CD14-positive monocyte (primary cell): ENCODE measurements around the gene CMTR1. TPM values are rescaled to one million over a fixed set of nuclear protein-coding genes. Genes with fewer than 3 reads are reported as not detected.

Source experiments
- DNase-seq, 3 donors: peaks; one replicate each; pipeline ENCODE4 v3.0.0-alpha.2; 2011 to 2022
- H2AFZ ChIP-seq: 2 replicates; pipeline ENCODE4 v1.6.0; 2012; ENCODE audit warnings: mild to moderate bottlenecking, low read depth, low read length, inconsistent platforms; ENCODE audit not compliant: insufficient read depth, poor library complexity, severe bottlenecking
- H3K27ac ChIP-seq, 2 donors: 1 replicate in 1 of 2; 2 replicates in 1 of 2; pipeline ENCODE4 v1.5.1; 2012 to 2013; ENCODE audit warnings: low read length in 2 of 2, control low read depth in 1 of 2, inconsistent platforms in 1 of 2, low read depth in 1 of 2, mild to moderate bottlenecking in 1 of 2
- H3K27me3 ChIP-seq, 2 donors: one replicate each; pipeline versions ENCODE4 v1.6.0 to v1.6.1; 2011 to 2013; ENCODE audit warnings: low read length in 2 of 2; ENCODE audit not compliant: control insufficient read depth in 2 of 2, insufficient read depth in 2 of 2
- H3K36me3 ChIP-seq, 2 donors: replicated peaks in 1 of 2; 1 replicate in 1 of 2; 2 replicates in 1 of 2; pipeline versions ENCODE4 v1.5.1 to v1.6.1; 2012 to 2013; ENCODE audit warnings: low read length in 2 of 2, control low read depth in 1 of 2, inconsistent platforms in 1 of 2, mild to moderate bottlenecking in 1 of 2; ENCODE audit not compliant: insufficient read depth in 2 of 2, control insufficient read depth in 1 of 2
- H3K4me1 ChIP-seq, 2 donors: 1 replicate in 1 of 2; 2 replicates in 1 of 2; pipeline versions ENCODE4 v1.5.1 to v1.6.1; 2012 to 2013; ENCODE audit warnings: low read length in 2 of 2, control low read depth in 1 of 2, inconsistent platforms in 1 of 2, mild to moderate bottlenecking in 1 of 2, moderate library complexity in 1 of 2; ENCODE audit not compliant: insufficient read depth in 2 of 2, control insufficient read depth in 1 of 2
- H3K4me2 ChIP-seq: replicated peaks from 2 replicates; pipeline ENCODE3; 2012; ENCODE audit warnings: low read length, moderate library complexity, mild to moderate bottlenecking; ENCODE audit not compliant: poor library complexity, severe bottlenecking; ENCODE audit errors: extremely low read depth
- H3K4me3 ChIP-seq, 3 experiments: fragments of 200-600 bp in 1 of 3; sonication (generic) in 1 of 3; replicated peaks in 1 of 3; 1 replicate in 2 of 3; 2 replicates in 1 of 3; pipeline ENCODE4 v1.5.1; 2011 to 2013; ENCODE audit warnings: low read length in 3 of 3, mild to moderate bottlenecking in 3 of 3, control low read depth in 2 of 3, low read depth in 2 of 3, inconsistent platforms in 1 of 3, moderate library complexity in 1 of 3
- H3K79me2 ChIP-seq: 2 replicates; pipeline ENCODE4 v1.6.0; 2012; ENCODE audit warnings: mild to moderate bottlenecking, control low read depth, inconsistent platforms, low read length, moderate library complexity; ENCODE audit not compliant: insufficient read depth
- H3K9ac ChIP-seq: 2 replicates; pipeline ENCODE4 v1.6.0; 2017; ENCODE audit warnings: low read length, mild to moderate bottlenecking; ENCODE audit not compliant: insufficient read depth, poor library complexity, severe bottlenecking
- H3K9me3 ChIP-seq, 2 donors: replicated peaks in 1 of 2; 1 replicate in 1 of 2; 2 replicates in 1 of 2; pipeline versions ENCODE4 v1.5.1 to v1.6.1; 2012 to 2013; ENCODE audit warnings: low read length in 2 of 2, control low read depth in 1 of 2; ENCODE audit not compliant: control insufficient read depth in 1 of 2, insufficient read depth in 1 of 2
- H4K20me1 ChIP-seq: 2 replicates; pipeline ENCODE4 v1.6.0; 2012; ENCODE audit warnings: mild to moderate bottlenecking, low read length, control low read depth, moderate library complexity; ENCODE audit not compliant: insufficient read depth
- H3K27ac Mint-ChIP-seq, 7 donors: one replicate each; pipeline ENCODE4 v1.8.0; 2020; ENCODE audit warnings: mild to moderate bottlenecking in 7 of 7, mixed read lengths in 7 of 7, moderate library complexity in 6 of 7, inconsistent platforms in 2 of 7
- H3K27me3 Mint-ChIP-seq, 3 donors: one replicate each; pipeline ENCODE4 v1.8.0; 2021 to 2022; ENCODE audit warnings: low read depth in 3 of 3, mild to moderate bottlenecking in 3 of 3, mixed read lengths in 3 of 3, moderate library complexity in 3 of 3, inconsistent platforms in 1 of 3
- H3K36me3 Mint-ChIP-seq, 2 donors: one replicate each; pipeline ENCODE4 v1.8.0; 2020; ENCODE audit warnings: mixed read lengths in 2 of 2, inconsistent platforms in 1 of 2, mild to moderate bottlenecking in 1 of 2
- H3K4me1 Mint-ChIP-seq: one replicate; pipeline ENCODE4 v1.8.0; 2020; ENCODE audit warnings: mild to moderate bottlenecking, mixed read lengths
- H3K4me3 Mint-ChIP-seq, 2 donors: one replicate each; pipeline ENCODE4 v1.8.0; 2020; ENCODE audit warnings: mild to moderate bottlenecking in 2 of 2, mixed read lengths in 2 of 2, moderate library complexity in 1 of 2
- H3K9me3 Mint-ChIP-seq, 7 donors: one replicate each; pipeline ENCODE4 v1.8.0; 2020 to 2022; ENCODE audit warnings: mixed read lengths in 7 of 7, mild to moderate bottlenecking in 6 of 7, moderate library complexity in 6 of 7, inconsistent platforms in 2 of 7
- CTCF ChIP-seq: fragments of 200-600 bp; IDR thresholded peaks from one replicate; pipeline ENCODE4 v1.8.0; 2022; ENCODE audit warnings: antibody characterized with exemption, mild to moderate bottlenecking
- WGBS: methylation state at CpG from one replicate; pipeline ENCODE4 v1.1.5; 2013; ENCODE audit warnings: missing lambda C conversion rate; ENCODE audit not compliant: insufficient coverage; 5-methylcytosine and 5-hydroxymethylcytosine counted together
- intact Hi-C, 2 donors: fragments of 100-400 bp; cut with micrococcal nuclease; formaldehyde crosslinking; loops; one replicate each; pipeline versions ENCODE4 v1.15.0 to v1.15.1; 2023
- polyA plus RNA-seq, 3 donors: library from polyadenylated mRNA; depleted of rRNA in 1 of 3; unstranded in 2 of 3; stranded (reverse) in 1 of 3; fragments of 300-500 nt in 2 of 3; fragments of >200 nt in 1 of 3; fragmentation: Illumina TruSeq in 2 of 3; gene quantifications; 1 replicate in 2 of 3; 2 replicates in 1 of 3; pipeline ENCODE4 v1.2.3, GENCODE V29; 2012 to 2021

The CMTR1 gene
- polyA plus RNA-seq, 3 donors = 12.0 to 32.3 (median 15.3) TPM

- 82% methylated on average over 3 of the region's 4 CpGs for WGBS
- H3K27ac ChIP-seq = no peak overlapping the region
Measured at GRCh38 chr6:37506479-37506878, 73.5 kb downstream of the CMTR1 start.

GRCh38 chr6:37507077-37507476 is 74.1 kb downstream of the CMTR1 start:
- no peak overlapping the region for H3K27ac Mint-ChIP-seq
- no peak for TF ChIP-seq CTCF
- no peak for DNase-seq
- no peaks in the 10 kb centered on the region for H4K20me1 ChIP-seq
- H3K9me3 ChIP-seq = no peaks in the 10 kb centered on the region
- no peaks in the 10 kb centered on the region for H3K27me3 ChIP-seq
- intact Hi-C loops = no loop called here
- H3K79me2 ChIP-seq = no peaks in the 10 kb centered on the region
- H3K4me1 Mint-ChIP-seq = peaks cover 18% of the 10 kb centered on the region
- no peak overlapping the region for H3K9ac ChIP-seq
- WGBS = no CpG with 5 or more reads among the region's 5 CpGs
- H3K36me3 ChIP-seq = no peaks in the 10 kb centered on the region
- peaks cover 10 to 21% (median 17%) of the 10 kb centered on the region in 3 donors for H3K27me3 Mint-ChIP-seq
- no peak overlapping the region for H3K4me2 ChIP-seq
- no peaks in the 10 kb centered on the region for H3K36me3 Mint-ChIP-seq
- H3K27ac ChIP-seq = no peak overlapping the region
- H3K4me1 ChIP-seq = peaks cover 3 to 19% of the 10 kb centered on the region in 2 donors
- H3K9me3 Mint-ChIP-seq = peaks cover 0 to 3% (median 0%) of the 10 kb centered on the region in 7 donors
- no peak overlapping the region for H3K4me3 Mint-ChIP-seq
- H2AFZ ChIP-seq = no peak overlapping the region
- no peak overlapping the region for H3K4me3 ChIP-seq

More at GRCh38 chr6:37506479-37506878, 73.5 kb downstream of the CMTR1 start:
- no peak for DNase-seq
- H3K4me1 ChIP-seq = peaks cover 3 to 21% of the 10 kb centered on the region in 2 donors
- no peaks in the 10 kb centered on the region for H3K27me3 ChIP-seq
- H2AFZ ChIP-seq = no peak overlapping the region
- no peaks in the 10 kb centered on the region for H3K9me3 ChIP-seq
- no peak overlapping the region for H3K9ac ChIP-seq
- Mint-ChIP-seq H3K9me3 (peaks cover 0 to 3% (median 0%) of the 10 kb centered on the region in 7 donors), H3K4me1 (peaks cover 21% of the 10 kb centered on the region), H3K27me3 (peaks cover 10 to 15% (median 15%) of the 10 kb centered on the region in 3 donors), H3K4me3 (no peak overlapping the region), H3K27ac (no peak overlapping the region), H3K36me3 (no peaks in the 10 kb centered on the region)
- H3K4me3 ChIP-seq = no peak overlapping the region
- intact Hi-C loops = no loop called here
- H4K20me1 ChIP-seq = no peaks in the 10 kb centered on the region
- H3K79me2 ChIP-seq = no peaks in the 10 kb centered on the region
- no peak overlapping the region for H3K4me2 ChIP-seq
- H3K36me3 ChIP-seq = no peaks in the 10 kb centered on the region
- TF ChIP-seq CTCF = no peak
